Natural killer cell (primary cell): ENCODE data around the gene TNIK. TPM values are rescaled to one million over a fixed set of nuclear protein-coding genes. Genes with fewer than 3 reads are reported as not detected.

Source experiments
- ATAC-seq, 3 donors: fragments of 150-1000 bp in 2 of 3; fragments of 200-7000 bp in 1 of 3; cut with Tn5 transposase; 1 replicate in 1 of 3; 2 replicates in 2 of 3; pipeline ENCODE4 v1.10.0; 2021; ENCODE audit warnings: mild to moderate bottlenecking in 2 of 3, moderate library complexity in 2 of 3
- DNase-seq, 2 donors: peaks; one replicate each; pipeline versions ENCODE4 v3.0.0 to v3.0.0-alpha.2; 2013 to 2021; ENCODE audit warnings: mixed read lengths in 1 of 2
- H3K27ac ChIP-seq: one replicate; pipeline ENCODE4 v1.5.1; 2013; ENCODE audit warnings: mild to moderate bottlenecking, low read length
- H3K27me3 ChIP-seq: one replicate; pipeline ENCODE4 v1.6.1; 2013; ENCODE audit warnings: low read length; ENCODE audit not compliant: control insufficient read depth, insufficient read depth
- H3K36me3 ChIP-seq: one replicate; pipeline ENCODE4 v1.6.1; 2013; ENCODE audit warnings: low read length; ENCODE audit not compliant: control insufficient read depth, insufficient read depth
- H3K4me1 ChIP-seq: one replicate; pipeline ENCODE4 v1.6.1; 2013; ENCODE audit warnings: low read length; ENCODE audit not compliant: control insufficient read depth, insufficient read depth
- H3K4me3 ChIP-seq: one replicate; pipeline ENCODE4 v1.5.1; 2013; ENCODE audit warnings: low read length
- H3K9me3 ChIP-seq: one replicate; pipeline ENCODE4 v1.6.1; 2013; ENCODE audit warnings: low read length; ENCODE audit not compliant: control insufficient read depth, insufficient read depth
- H3K27ac Mint-ChIP-seq, 2 donors: one replicate each; pipeline ENCODE4 v1.8.0; 2022; ENCODE audit warnings: mild to moderate bottlenecking in 2 of 2, mixed read lengths in 2 of 2, moderate library complexity in 1 of 2
- H3K27me3 Mint-ChIP-seq, 2 donors: one replicate each; pipeline ENCODE4 v1.8.0; 2022; ENCODE audit warnings: low read depth in 2 of 2, mixed read lengths in 2 of 2
- H3K36me3 Mint-ChIP-seq: one replicate; pipeline ENCODE4 v1.8.0; 2022; ENCODE audit warnings: mixed read lengths
- H3K4me1 Mint-ChIP-seq, 2 donors: one replicate each; pipeline ENCODE4 v1.8.0; 2022; ENCODE audit warnings: mixed read lengths in 2 of 2
- H3K4me3 Mint-ChIP-seq: one replicate; pipeline ENCODE4 v1.8.0; 2022; ENCODE audit warnings: mild to moderate bottlenecking, moderate library complexity, mixed read lengths
- H3K9me3 Mint-ChIP-seq, 2 donors: one replicate each; pipeline ENCODE4 v1.8.0; 2022; ENCODE audit warnings: mixed read lengths in 2 of 2
- CTCF ChIP-seq: fragments of 200-600 bp; IDR thresholded peaks from one replicate; pipeline ENCODE4 v1.8.0; 2022; ENCODE audit warnings: antibody characterized with exemption
- whole genome bisulfite sequencing: methylation state at CpG from one replicate; pipeline ENCODE4 v1.1.7; 2013; ENCODE audit warnings: missing lambda C conversion rate; ENCODE audit not compliant: insufficient coverage; 5-methylcytosine and 5-hydroxymethylcytosine counted together
- intact Hi-C: fragments of 100-400 bp; cut with micrococcal nuclease; formaldehyde crosslinking; loops from one replicate; pipeline ENCODE4 v1.14.2; 2022
- total RNA-seq, 4 donors: library from RNA; stranded (reverse); fragments of 120-200 nt in 1 of 4; gene quantifications; one replicate each; pipeline versions ENCODE4 v1.2.3 to v1.2.4, GENCODE V29; 2013 to 2022

The TNIK gene
- total RNA-seq, 3 donors from 2014 or later (not counting 1 experiment from before 2014, with no cell fraction given) = 93.7 to 122 (median 119) TPM

- Mint-ChIP-seq H3K4me3 (no peak overlapping the region), H3K27me3 (no peaks in the 10 kb centered on the region), H3K36me3 (peaks cover 8% of the 10 kb centered on the region), H3K27ac (no peak overlapping the region), H3K9me3 (no peaks in the 10 kb centered on the region), H3K4me1 (no peaks in the 10 kb centered on the region)
- intact Hi-C loops = no loop called here
- no peak overlapping the region for H3K4me3 ChIP-seq
- H3K4me1 ChIP-seq = no peaks in the 10 kb centered on the region
- DNase-seq (no peak), ATAC-seq (no peak)
- no peaks in the 10 kb centered on the region for H3K27me3 ChIP-seq
- H3K36me3 ChIP-seq = peaks cover 12% of the 10 kb centered on the region
- H3K9me3 ChIP-seq = no peaks in the 10 kb centered on the region
- WGBS = 100% methylated on average over 1 of the region's 3 CpGs
- no peak overlapping the region for H3K27ac ChIP-seq
- TF ChIP-seq CTCF = no peak
These were observed 400.2 kb downstream of the TNIK start for GRCh38 chr3:171059978-171060377.

GRCh38 chr3:171058873-171059603 lies 401.2 kb downstream of the TNIK start:
- Mint-ChIP-seq H3K27me3 (no peaks in the 10 kb centered on the region), H3K4me1 (no peaks in the 10 kb centered on the region), H3K4me3 (no peak overlapping the region), H3K36me3 (peaks cover 8% of the 10 kb centered on the region), H3K9me3 (no peaks in the 10 kb centered on the region), H3K27ac (no peak overlapping the region)
- Histone ChIP-seq H3K4me3 (no peak overlapping the region), H3K9me3 (no peaks in the 10 kb centered on the region), H3K4me1 (no peaks in the 10 kb centered on the region), H3K27me3 (no peaks in the 10 kb centered on the region), H3K27ac (no peak overlapping the region), H3K36me3 (peaks cover 8% of the 10 kb centered on the region)
- TF ChIP-seq CTCF = no peak
- ATAC-seq (no peak), DNase-seq (no peak)
- intact Hi-C loops = no loop called here

- no CpG with 5 or more reads among the region's 1 CpG for WGBS
- DNase-seq (no peak), ATAC-seq (no peak)
- Mint-ChIP-seq H3K9me3 (no peaks in the 10 kb centered on the region), H3K27ac (no peak overlapping the region), H3K4me3 (no peak overlapping the region), H3K36me3 (peaks cover 8% of the 10 kb centered on the region), H3K27me3 (no peaks in the 10 kb centered on the region), H3K4me1 (no peaks in the 10 kb centered on the region)
- H3K4me3 ChIP-seq = no peak overlapping the region
- TF ChIP-seq CTCF = no peak
- H3K4me1 ChIP-seq = no peaks in the 10 kb centered on the region
- H3K36me3 ChIP-seq = no peaks in the 10 kb centered on the region
- H3K27ac ChIP-seq = no peak overlapping the region
- no peaks in the 10 kb centered on the region for H3K27me3 ChIP-seq
- no peaks in the 10 kb centered on the region for H3K9me3 ChIP-seq
- intact Hi-C loops = no loop called here
These were observed 402.1 kb downstream of the TNIK start for GRCh38 chr3:171058058-171058457.

GRCh38 chr3:171057072-171057471 lies 403.1 kb downstream of the TNIK start:
- intact Hi-C loops = no loop called here
- H3K4me3 Mint-ChIP-seq = no peak overlapping the region
- Histone ChIP-seq H3K4me3 (no peak overlapping the region), H3K27ac (no peak overlapping the region), H3K36me3 (no peaks in the 10 kb centered on the region), H3K27me3 (no peaks in the 10 kb centered on the region), H3K9me3 (no peaks in the 10 kb centered on the region), H3K4me1 (no peaks in the 10 kb centered on the region)
- no peak for TF ChIP-seq CTCF
- H3K9me3 Mint-ChIP-seq = no peaks in the 10 kb centered on the region
- ATAC-seq = no peak
- H3K36me3 Mint-ChIP-seq = peaks cover 4% of the 10 kb centered on the region
- no peak overlapping the region for H3K27ac Mint-ChIP-seq
- H3K27me3 Mint-ChIP-seq = peaks cover 0 to under 1% of the 10 kb centered on the region in 2 donors
- WGBS = 100% methylated on average over 1 of the region's 1 CpG
- no peaks in the 10 kb centered on the region for H3K4me1 Mint-ChIP-seq
- DNase-seq = no peak
